Lower leg skin (tissue), 3 donors: ENCODE results near the gene FCMR.

Experiments
- POLR2A ChIP-seq, 2 donors: fragments of 450-650 bp; IDR thresholded peaks; one replicate each; pipeline ENCODE4 v1.6.1; 2016 to 2017; ENCODE audit warnings: antibody characterized with exemption in 2 of 2, mild to moderate bottlenecking in 1 of 2, moderate library complexity in 1 of 2
- TF ChIP-seq, protein P1 (sequence below), 3 donors: fragments of 450-650 bp; IDR thresholded peaks; one replicate each; pipeline ENCODE4 v1.5.1; 2016; ENCODE audit warnings: antibody characterized with exemption in 3 of 3, mild to moderate bottlenecking in 3 of 3, moderate library complexity in 2 of 3

DNA sequence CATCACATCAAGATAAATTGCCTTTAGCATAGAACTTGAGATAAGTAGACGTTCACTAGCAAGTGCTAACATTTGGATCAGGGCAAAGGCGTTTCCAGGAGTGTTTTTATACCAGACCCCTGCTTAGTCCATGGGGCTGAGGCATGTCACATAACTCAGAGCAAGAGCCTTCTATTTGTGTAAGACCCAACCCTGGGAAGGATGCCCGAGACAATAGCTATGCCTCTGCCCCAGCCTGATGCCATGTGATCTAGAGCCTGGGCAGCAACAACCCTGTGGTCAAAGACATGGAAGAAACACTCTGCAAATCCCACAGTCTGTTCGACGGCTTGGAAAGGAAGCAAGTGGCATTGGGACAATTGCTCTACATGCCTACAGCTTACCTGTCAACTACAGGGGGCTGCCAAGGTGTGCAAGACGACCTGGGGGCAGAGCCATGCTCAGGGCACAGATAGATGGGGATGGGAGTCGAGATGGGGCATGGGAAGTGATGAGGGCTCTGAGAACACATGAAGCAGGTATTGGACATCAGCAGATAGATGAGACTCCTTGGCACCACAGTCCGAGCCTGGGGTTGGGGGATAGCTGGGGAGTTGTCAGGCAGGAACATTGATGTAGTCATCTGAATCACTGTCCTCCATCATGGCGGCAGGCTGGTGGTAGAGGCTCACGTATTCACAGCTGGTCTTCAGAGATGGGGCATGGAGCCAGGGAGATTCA lies 17.2 kb downstream of the FCMR start:
- no peak for TF ChIP-seq POLR2A (IDR thresholded peaks at IDR 0.05)
- TF ChIP-seq, protein P1, sequence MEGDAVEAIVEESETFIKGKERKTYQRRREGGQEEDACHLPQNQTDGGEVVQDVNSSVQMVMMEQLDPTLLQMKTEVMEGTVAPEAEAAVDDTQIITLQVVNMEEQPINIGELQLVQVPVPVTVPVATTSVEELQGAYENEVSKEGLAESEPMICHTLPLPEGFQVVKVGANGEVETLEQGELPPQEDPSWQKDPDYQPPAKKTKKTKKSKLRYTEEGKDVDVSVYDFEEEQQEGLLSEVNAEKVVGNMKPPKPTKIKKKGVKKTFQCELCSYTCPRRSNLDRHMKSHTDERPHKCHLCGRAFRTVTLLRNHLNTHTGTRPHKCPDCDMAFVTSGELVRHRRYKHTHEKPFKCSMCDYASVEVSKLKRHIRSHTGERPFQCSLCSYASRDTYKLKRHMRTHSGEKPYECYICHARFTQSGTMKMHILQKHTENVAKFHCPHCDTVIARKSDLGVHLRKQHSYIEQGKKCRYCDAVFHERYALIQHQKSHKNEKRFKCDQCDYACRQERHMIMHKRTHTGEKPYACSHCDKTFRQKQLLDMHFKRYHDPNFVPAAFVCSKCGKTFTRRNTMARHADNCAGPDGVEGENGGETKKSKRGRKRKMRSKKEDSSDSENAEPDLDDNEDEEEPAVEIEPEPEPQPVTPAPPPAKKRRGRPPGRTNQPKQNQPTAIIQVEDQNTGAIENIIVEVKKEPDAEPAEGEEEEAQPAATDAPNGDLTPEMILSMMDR (IDR thresholded peaks at IDR 0.05) = no peak
